Endothelial cell of umbilical vein (primary cell): ENCODE measurements around the gene AKNA. TPM values are rescaled to one million over a fixed set of nuclear protein-coding genes. Genes with fewer than 3 reads are reported as not detected.

ENCODE experiments used
- BruUV-seq: library from RNA; stranded (reverse); fragments of 400-500 nt; replicated peaks from 2 replicates; lab custom pipeline; 2021; lab: Mats Ljungman, UMichigan
- CTCF ChIA-PET: fragments of 300-600, 350-600 bp; sonication (Branson Sonifier 250); formaldehyde crosslinking; loops from one replicate; lab custom pipeline; 2021; ENCODE audit warnings: antibody characterized with exemption, inconsistent platforms; lab: Charles Lee
- POLR2A ChIA-PET: fragments of 300-600, 350-600 bp; sonication (Branson Sonifier 250); formaldehyde crosslinking; loops from one replicate; lab custom pipeline; 2021; ENCODE audit warnings: antibody characterized with exemption, inconsistent platforms; lab: Charles Lee
- DNase-seq: peaks from one replicate; pipeline ENCODE4 v3.0.0-alpha.2; 2011; ENCODE audit warnings: low read depth, low spot score
- FAIRE-seq: peaks from 2 replicates; lab custom pipeline; 2011; peaks lifted over from hg19 to GRCh38; lab: Jason Lieb, UNC
- H2AFZ ChIP-seq: 2 replicates; pipeline ENCODE4 v1.6.0; 2012; ENCODE audit warnings: low read depth, low read length, control low read depth, inconsistent platforms
- H3K27ac ChIP-seq: 2 replicates; pipeline ENCODE4 v1.5.1; 2011; ENCODE audit warnings: low read depth, mild to moderate bottlenecking, control low read depth, low read length, moderate library complexity; ENCODE audit not compliant: insufficient read depth
- H3K27me3 ChIP-seq, 2 experiments: 2 replicates each; pipeline versions ENCODE4 v1.6.0 to v1.6.1; 2011; ENCODE audit warnings: low read length in 2 of 2, mixed read lengths in 1 of 2; ENCODE audit not compliant: control insufficient read depth in 2 of 2, insufficient read depth in 2 of 2
- H3K36me3 ChIP-seq, 2 experiments: 2 replicates in 1 of 2; 3 replicates in 1 of 2; pipeline ENCODE4 v1.5.1; 2011; ENCODE audit warnings: low read length in 2 of 2, mild to moderate bottlenecking in 1 of 2, moderate library complexity in 1 of 2; ENCODE audit not compliant: control insufficient read depth in 2 of 2, insufficient read depth in 2 of 2; ENCODE audit errors: extremely low read depth in 1 of 2
- H3K4me1 ChIP-seq: 3 replicates; pipeline ENCODE4 v1.5.1; 2011; ENCODE audit warnings: mild to moderate bottlenecking, low read length; ENCODE audit not compliant: control insufficient read depth, insufficient read depth; ENCODE audit errors: extremely low read depth
- H3K4me2 ChIP-seq: 2 replicates; pipeline ENCODE4 v1.6.1; 2011; ENCODE audit warnings: low read length, control low read depth, mixed read lengths; ENCODE audit not compliant: insufficient read depth
- H3K4me3 ChIP-seq, 3 experiments: fragments of 200-600 bp in 1 of 3; sonication (generic), shearing (Covaris generic) in 1 of 3; replicated peaks in 1 of 3; 2 replicates each; pipeline ENCODE4 v1.5.1; 2011 to 2016; ENCODE audit warnings: control low read depth in 3 of 3, low read length in 3 of 3, mild to moderate bottlenecking in 2 of 3, inconsistent platforms in 1 of 3, low read depth in 1 of 3, moderate library complexity in 1 of 3; ENCODE audit not compliant: insufficient read depth in 1 of 3
- H3K79me2 ChIP-seq: 2 replicates; pipeline ENCODE4 v1.6.0; 2012; ENCODE audit warnings: low read length, inconsistent platforms; ENCODE audit not compliant: control insufficient read depth, insufficient read depth
- H3K9ac ChIP-seq: replicated peaks from 2 replicates; pipeline ENCODE3; 2011; ENCODE audit warnings: low read length, control low read depth; ENCODE audit not compliant: insufficient read depth; ENCODE audit errors: extremely low read depth
- H3K9me1 ChIP-seq: replicated peaks from 3 replicates; pipeline ENCODE4 v1.6.0; 2011; ENCODE audit warnings: mild to moderate bottlenecking, low read length; ENCODE audit not compliant: control insufficient read depth, insufficient read depth; ENCODE audit errors: extremely low read depth
- H3K9me3 ChIP-seq: replicated peaks from 2 replicates; pipeline ENCODE4 v1.5.1; 2012; ENCODE audit warnings: low read length, inconsistent platforms; ENCODE audit not compliant: control insufficient read depth, insufficient read depth
- H4K20me1 ChIP-seq: replicated peaks from 2 replicates; pipeline ENCODE3; 2011; ENCODE audit warnings: mild to moderate bottlenecking, low read length; ENCODE audit not compliant: control insufficient read depth, insufficient read depth; ENCODE audit errors: extremely low read depth
- EZH2 ChIP-seq: IDR thresholded peaks from 2 replicates; pipeline ENCODE4 v1.6.1; 2012; ENCODE audit warnings: borderline replicate concordance, low read depth, mild to moderate bottlenecking, moderate library complexity, low read length, inconsistent platforms; ENCODE audit not compliant: severe bottlenecking
- FOS ChIP-seq: IDR thresholded peaks from 2 replicates; pipeline ENCODE4 v1.6.1; 2011; ENCODE audit warnings: mild to moderate bottlenecking, low read length, moderate library complexity, borderline replicate concordance; ENCODE audit not compliant: insufficient read depth
- GATA2 ChIP-seq: IDR thresholded peaks from 2 replicates; pipeline ENCODE4 v1.7.0; 2011; ENCODE audit warnings: low read depth, mild to moderate bottlenecking, moderate library complexity, mixed read lengths, low read length; ENCODE audit not compliant: insufficient read length, insufficient read depth
- JUN ChIP-seq: IDR thresholded peaks from 2 replicates; pipeline ENCODE4 v1.6.1; 2011; ENCODE audit warnings: borderline replicate concordance, low read depth; ENCODE audit not compliant: insufficient read length, insufficient read depth
- MYC ChIP-seq: IDR thresholded peaks from one replicate; pipeline ENCODE4 v1.6.1; 2011; ENCODE audit warnings: mild to moderate bottlenecking, low read depth, low read length
- POLR2A ChIP-seq: IDR thresholded peaks from 2 replicates; pipeline ENCODE4 v1.6.1; 2012; ENCODE audit warnings: low read depth, mild to moderate bottlenecking, control low read depth, low read length
- POLR2AphosphoS5 ChIP-seq: IDR thresholded peaks from 2 replicates; pipeline ENCODE4 v1.6.1; 2012; ENCODE audit warnings: low read depth, mild to moderate bottlenecking, control low read depth, low read length, moderate library complexity; ENCODE audit not compliant: insufficient read depth
- dilution Hi-C: fragments of 300-500 bp; cut with MboI; formaldehyde crosslinking; loops from one replicate; pipeline ENCODE4 v1.15.0; 2019; ENCODE audit warnings: low sequenced_read_pairs; ENCODE audit not compliant: extremely low pct_ligation_motif_present
- intact Hi-C: fragments of 100-400 bp; cut with micrococcal nuclease; formaldehyde crosslinking; loops from one replicate; pipeline ENCODE4 v1.10.0; 2022
- polyA plus RNA-seq, 4 experiments: library from polyadenylated mRNA; depleted of rRNA in 3 of 4; stranded (reverse) in 3 of 4; unstranded in 1 of 4; fragments of >200 nt; gene quantifications; 2 replicates each; pipeline versions ENCODE4 v1.2.1 to v1.2.3, GENCODE V29; 2011 to 2012; ENCODE audit warnings: missing spikeins in 1 of 4
- total RNA-seq: library from RNA; stranded (reverse); gene quantifications from 2 replicates; pipeline ENCODE4 v1.2.3, GENCODE V29; 2021
- TF ChIP-seq, protein P1 (sequence below), 2 donors: IDR thresholded peaks; 1 replicate in 1 of 2; 2 replicates in 1 of 2; pipeline ENCODE4 v1.5.1; 2011; ENCODE audit warnings: low read length in 2 of 2, mild to moderate bottlenecking in 2 of 2, moderate library complexity in 2 of 2, control low read depth in 1 of 2, inconsistent platforms in 1 of 2, low read depth in 1 of 2; ENCODE audit not compliant: insufficient read depth in 1 of 2; ENCODE audit errors: extremely low read depth in 1 of 2
- TF ChIP-seq, protein P2 (sequence below): IDR thresholded peaks from 2 replicates; pipeline ENCODE4 v1.6.1; 2011; ENCODE audit not compliant: insufficient read depth, insufficient read length

AKNA gene
- total and polyA plus RNA-seq, 2 donors (not counting 3 experiments of a cell fraction or from before 2014, with no cell fraction given), result 11.3 to 22.4 TPM

DNA sequence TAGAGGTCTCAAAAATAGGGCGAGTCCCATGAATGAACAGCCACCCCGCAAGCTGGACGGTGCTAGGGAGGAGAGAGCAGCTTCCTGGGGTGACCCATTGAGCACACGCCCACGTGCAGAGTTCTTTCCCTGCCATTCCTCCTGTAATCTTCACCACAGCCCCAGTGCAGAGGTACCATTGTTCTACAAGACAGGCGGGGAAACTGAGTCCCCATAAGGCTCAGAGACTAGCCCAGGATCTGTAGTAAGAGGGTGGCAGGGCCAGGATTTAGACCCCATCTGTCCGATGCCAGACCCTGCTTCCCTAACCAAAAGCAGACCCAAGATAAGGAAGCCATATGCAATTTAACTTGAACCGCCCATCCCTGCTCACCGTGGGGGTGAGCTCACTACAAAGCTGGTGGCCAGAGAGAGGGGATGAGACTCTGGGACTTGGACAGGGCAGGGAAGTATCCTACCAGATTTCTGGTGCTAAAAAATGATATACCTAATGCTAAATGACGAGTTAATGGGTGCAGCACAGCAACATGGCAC lies 101.6 kb downstream of the AKNA start:
- no peak overlapping the region for H3K4me2 ChIP-seq
- no peaks in the 10 kb centered on the region for H3K79me2 ChIP-seq
- dilution Hi-C loops, result loop anchor here (25.0 kb wide), 1 partner anchor 199 kb away; the partner anchor contains the start of genes AMBP and KIF12
- H3K9me3 ChIP-seq, result no peaks in the 10 kb centered on the region
- no peak for FAIRE-seq
- H3K27me3 ChIP-seq, result no peaks in the 10 kb centered on the region
- H3K9me1 ChIP-seq, result no peaks in the 10 kb centered on the region
- no peaks in the 10 kb centered on the region for H3K4me1 ChIP-seq
- H3K9ac ChIP-seq, result no peak overlapping the region
- no TSS peak for BruUV-seq
- ChIA-PET CTCF (interaction anchor here (1.2 to 5.3 kb wide), 5 partner anchors 47 to 204 kb away, joined by 6 to 55 read pairs (median 13); partner anchors contain the start of gene COL27A1), POLR2A (no interaction called here)
- H3K27ac ChIP-seq, result no peak overlapping the region
- H4K20me1 ChIP-seq, result no peaks in the 10 kb centered on the region
- DNase-seq, result no peak
- no peak overlapping the region for H2AFZ ChIP-seq
- intact Hi-C loops, result loop anchor here (5.0 kb wide), 2 partner anchors 49 to 64 kb away; no protein-coding TSS in a partner anchor
- H3K36me3 ChIP-seq, result peaks cover 0 to 2% of the 10 kb centered on the region in 2 experiments
- no peak overlapping the region for H3K4me3 ChIP-seq
- TF ChIP-seq POLR2A, result no peak
- TF ChIP-seq MYC, result no peak
- no peak for TF ChIP-seq POLR2AphosphoS5
- TF ChIP-seq JUN, result no peak
- no peak for TF ChIP-seq GATA2
- TF ChIP-seq EZH2, result no peak
- TF ChIP-seq, protein P1, sequence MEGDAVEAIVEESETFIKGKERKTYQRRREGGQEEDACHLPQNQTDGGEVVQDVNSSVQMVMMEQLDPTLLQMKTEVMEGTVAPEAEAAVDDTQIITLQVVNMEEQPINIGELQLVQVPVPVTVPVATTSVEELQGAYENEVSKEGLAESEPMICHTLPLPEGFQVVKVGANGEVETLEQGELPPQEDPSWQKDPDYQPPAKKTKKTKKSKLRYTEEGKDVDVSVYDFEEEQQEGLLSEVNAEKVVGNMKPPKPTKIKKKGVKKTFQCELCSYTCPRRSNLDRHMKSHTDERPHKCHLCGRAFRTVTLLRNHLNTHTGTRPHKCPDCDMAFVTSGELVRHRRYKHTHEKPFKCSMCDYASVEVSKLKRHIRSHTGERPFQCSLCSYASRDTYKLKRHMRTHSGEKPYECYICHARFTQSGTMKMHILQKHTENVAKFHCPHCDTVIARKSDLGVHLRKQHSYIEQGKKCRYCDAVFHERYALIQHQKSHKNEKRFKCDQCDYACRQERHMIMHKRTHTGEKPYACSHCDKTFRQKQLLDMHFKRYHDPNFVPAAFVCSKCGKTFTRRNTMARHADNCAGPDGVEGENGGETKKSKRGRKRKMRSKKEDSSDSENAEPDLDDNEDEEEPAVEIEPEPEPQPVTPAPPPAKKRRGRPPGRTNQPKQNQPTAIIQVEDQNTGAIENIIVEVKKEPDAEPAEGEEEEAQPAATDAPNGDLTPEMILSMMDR (IDR thresholded peaks at IDR 0.05; ENCODE audit: extremely low read depth in 1 of 2, insufficient read depth in 1 of 2, low read depth in 1 of 2, low read length in 2 of 2), result no peak
- no peak for TF ChIP-seq FOS
- TF ChIP-seq, protein P2, sequence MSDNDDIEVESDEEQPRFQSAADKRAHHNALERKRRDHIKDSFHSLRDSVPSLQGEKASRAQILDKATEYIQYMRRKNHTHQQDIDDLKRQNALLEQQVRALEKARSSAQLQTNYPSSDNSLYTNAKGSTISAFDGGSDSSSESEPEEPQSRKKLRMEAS, result no peak
